OCI-LY1 (cell line): ENCODE data around the gene PAX3.

Experiments used
- H2AFZ ChIP-seq: fragments of 200-600 bp; sonication (generic), shearing (Covaris generic); 2 replicates; pipeline ENCODE4 v1.6.0; 2014; ENCODE audit warnings: antibody characterized with exemption, mild to moderate bottlenecking, low read length
- H3F3A ChIP-seq: fragments of 200-600 bp; sonication (generic), shearing (Covaris generic); 2 replicates; pipeline ENCODE4 v1.6.0; 2014; ENCODE audit warnings: mild to moderate bottlenecking, antibody characterized with exemption, low read length, moderate library complexity; ENCODE audit not compliant: insufficient read depth
- H3K27ac ChIP-seq: fragments of 200-600 bp; sonication (generic); 2 replicates; pipeline ENCODE4 v1.5.1; 2014; ENCODE audit warnings: low read length, mixed run types, mild to moderate bottlenecking, low read depth; ENCODE audit not compliant: poor library complexity, severe bottlenecking
- H3K27me3 ChIP-seq: fragments of 200-600 bp; sonication (generic); 2 replicates; pipeline ENCODE4 v1.6.0; 2014; ENCODE audit warnings: antibody characterized with exemption, mild to moderate bottlenecking, low read length, moderate library complexity; ENCODE audit not compliant: insufficient read depth
- H3K36me3 ChIP-seq: fragments of 200-600 bp; sonication (generic); 2 replicates; pipeline ENCODE4 v1.6.1; 2014; ENCODE audit warnings: mild to moderate bottlenecking, antibody characterized with exemption, low read length, moderate library complexity, mixed read lengths; ENCODE audit not compliant: insufficient read depth
- H3K4me1 ChIP-seq: fragments of 200-600 bp; sonication (generic); 2 replicates; pipeline ENCODE4 v1.5.1; 2014; ENCODE audit warnings: mild to moderate bottlenecking, low read length, moderate library complexity; ENCODE audit not compliant: insufficient read depth, severe bottlenecking
- H3K4me2 ChIP-seq: fragments of 200-600 bp; sonication (generic), shearing (Covaris generic); 2 replicates; pipeline ENCODE4 v1.6.1; 2014; ENCODE audit warnings: low read length
- H3K4me3 ChIP-seq: fragments of 200-600 bp; sonication (generic); 2 replicates; pipeline ENCODE4 v1.5.1; 2014; ENCODE audit warnings: low read length, low read depth, mild to moderate bottlenecking, mixed read lengths; ENCODE audit not compliant: poor library complexity, severe bottlenecking
- H3K79me2 ChIP-seq: fragments of 200-600 bp; shearing (Covaris generic); 2 replicates; pipeline ENCODE4 v1.6.1; 2016; ENCODE audit warnings: mixed run types, low read length, mixed read lengths; ENCODE audit not compliant: insufficient read depth
- H3K9ac ChIP-seq: fragments of 200-600 bp; sonication (generic), shearing (Covaris generic); 2 replicates; pipeline ENCODE4 v1.6.1; 2014; ENCODE audit warnings: mild to moderate bottlenecking, low read length, mixed read lengths
- H3K9me2 ChIP-seq: fragments of 200-600 bp; sonication (generic), shearing (Covaris generic); 2 replicates; pipeline ENCODE4 v1.6.1; 2014; ENCODE audit warnings: low read depth, mild to moderate bottlenecking, low read length, mixed read lengths
- H3K9me3 ChIP-seq: fragments of 200-600 bp; shearing (Covaris generic); 2 replicates; pipeline ENCODE4 v1.6.1; 2014; ENCODE audit warnings: low read length, mixed read lengths
- H4K20me1 ChIP-seq: fragments of 200-600 bp; sonication (generic), shearing (Covaris generic); 2 replicates; pipeline ENCODE4 v1.6.0; 2016; ENCODE audit warnings: mild to moderate bottlenecking, low read length; ENCODE audit not compliant: insufficient read depth
- CTCF ChIP-seq: fragments of 200-600 bp; sonication (generic), shearing (Covaris generic); IDR thresholded peaks from 2 replicates; pipeline ENCODE4 v1.5.1; 2017; ENCODE audit warnings: mild to moderate bottlenecking, antibody characterized with exemption, low read length, moderate library complexity, mixed read lengths
- EZH2 ChIP-seq: fragments of 200-600 bp; sonication (generic), shearing (Covaris generic); IDR thresholded peaks from 2 replicates; pipeline ENCODE4 v1.8.0; 2017; ENCODE audit warnings: borderline replicate concordance, mixed run types, mild to moderate bottlenecking, antibody characterized with exemption, low read length, moderate library complexity, mixed read lengths

PAX3 gene

GRCh38 chr2:222310747-222311318 lies 12.0 kb upstream of the PAX3 start:
- Histone ChIP-seq H3K79me2 (no peaks in the 10 kb centered on the region), H3F3A (no peaks in the 10 kb centered on the region), H3K9ac (no peak overlapping the region), H4K20me1 (no peaks in the 10 kb centered on the region), H3K27me3 (no peaks in the 10 kb centered on the region), H3K4me1 (no peaks in the 10 kb centered on the region), H3K9me3 (no peaks in the 10 kb centered on the region), H3K4me2 (no peak overlapping the region), H2AFZ (no peak overlapping the region), H3K27ac (no peak overlapping the region), H3K36me3 (no peaks in the 10 kb centered on the region), H3K9me2 (no peaks in the 10 kb centered on the region), H3K4me3 (no peak overlapping the region)
- TF ChIP-seq CTCF = no peak
- no peak for TF ChIP-seq EZH2

GRCh38 chr2:222309766-222310165 lies 11.0 kb upstream of the PAX3 start:
- Histone ChIP-seq H4K20me1 (no peaks in the 10 kb centered on the region), H3K9me2 (no peaks in the 10 kb centered on the region), H3K4me3 (no peak overlapping the region), H3K27me3 (no peaks in the 10 kb centered on the region), H3K9me3 (no peaks in the 10 kb centered on the region), H3F3A (no peaks in the 10 kb centered on the region), H3K79me2 (no peaks in the 10 kb centered on the region), H2AFZ (no peak overlapping the region), H3K4me2 (no peak overlapping the region), H3K9ac (no peak overlapping the region), H3K4me1 (no peaks in the 10 kb centered on the region), H3K36me3 (no peaks in the 10 kb centered on the region), H3K27ac (no peak overlapping the region)
- TF ChIP-seq CTCF = no peak
- TF ChIP-seq EZH2 = no peak

- Histone ChIP-seq H3K9me2 (no peaks in the 10 kb centered on the region), H3K27ac (no peak overlapping the region), H3K9ac (no peak overlapping the region), H3K36me3 (no peaks in the 10 kb centered on the region), H4K20me1 (no peaks in the 10 kb centered on the region), H2AFZ (no peak overlapping the region), H3F3A (no peaks in the 10 kb centered on the region), H3K4me2 (no peak overlapping the region), H3K79me2 (no peaks in the 10 kb centered on the region), H3K27me3 (no peaks in the 10 kb centered on the region), H3K4me1 (no peaks in the 10 kb centered on the region), H3K9me3 (no peaks in the 10 kb centered on the region), H3K4me3 (no peak overlapping the region)
- TF ChIP-seq EZH2 = no peak
- no peak for TF ChIP-seq CTCF
These were observed 10.6 kb upstream of the PAX3 start for GRCh38 chr2:222309361-222309760.
